HEK293 (cell line): Measurements from ENCODE around the gene TLE4.

Source experiments
- EGR2 ChIP-seq: fragments of 450-650 bp; formaldehyde crosslinking; IDR thresholded peaks from 2 replicates; pipeline ENCODE4 v1.5.1; 2016; ENCODE audit warnings: low read depth, missing biosample characterization, missing genetic modification characterization
- ELK4 ChIP-seq: IDR thresholded peaks from 2 replicates; pipeline ENCODE4 v1.6.1; 2011; ENCODE audit warnings: mild to moderate bottlenecking, low read depth, low read length, borderline replicate concordance
- GLI4 ChIP-seq: fragments of 450-650 bp; formaldehyde crosslinking; IDR thresholded peaks from 2 replicates; pipeline ENCODE4 v1.5.1; 2016; ENCODE audit warnings: missing biosample characterization, missing genetic modification characterization
- HOXA7 ChIP-seq: sonication (generic); formaldehyde crosslinking; IDR thresholded peaks from 2 replicates; pipeline ENCODE4 v1.8.1; 2022; ENCODE audit warnings: missing genetic modification reagents, borderline replicate concordance
- HOXC10 ChIP-seq: sonication (generic); formaldehyde crosslinking; IDR thresholded peaks from 2 replicates; pipeline ENCODE4 v1.8.1; 2023; ENCODE audit warnings: mild to moderate bottlenecking, missing genetic modification reagents
- IKZF3 ChIP-seq: fragments of 450-650 bp; IDR thresholded peaks from 2 replicates; pipeline ENCODE4 v1.5.0; 2018; ENCODE audit warnings: missing biosample characterization, mild to moderate bottlenecking, missing genetic modification characterization, moderate library complexity
- MYNN ChIP-seq: fragments of 450-650 bp; formaldehyde crosslinking; IDR thresholded peaks from 2 replicates; pipeline ENCODE4 v1.5.1; 2016; ENCODE audit warnings: missing biosample characterization, missing genetic modification characterization, borderline replicate concordance
- REPIN1 ChIP-seq: fragments of 450-650 bp; formaldehyde crosslinking; IDR thresholded peaks from 2 replicates; pipeline ENCODE4 v1.5.1; 2017; ENCODE audit warnings: missing biosample characterization, missing genetic modification characterization, low read depth
- TCF7L2 ChIP-seq: IDR thresholded peaks from 2 replicates; pipeline ENCODE4 v1.6.1; 2011; ENCODE audit warnings: low read depth, mild to moderate bottlenecking, inconsistent platforms, low read length, moderate library complexity, borderline replicate concordance
- TSHZ1 ChIP-seq: fragments of 450-650 bp; formaldehyde crosslinking; IDR thresholded peaks from 2 replicates; pipeline ENCODE4 v1.5.1; 2016; ENCODE audit warnings: missing biosample characterization, missing genetic modification characterization, borderline replicate concordance
- YY2 ChIP-seq: fragments of 450-650 bp; formaldehyde crosslinking; IDR thresholded peaks from 2 replicates; pipeline ENCODE4 v1.5.1; 2016; ENCODE audit warnings: missing biosample characterization, missing genetic modification characterization
- ZBTB20 ChIP-seq: fragments of 450-650 bp; formaldehyde crosslinking; IDR thresholded peaks from 2 replicates; pipeline ENCODE4 v1.5.1; 2016; ENCODE audit warnings: missing biosample characterization, missing genetic modification characterization
- ZNF121 ChIP-seq: fragments of 450-650 bp; formaldehyde crosslinking; IDR thresholded peaks from 2 replicates; pipeline ENCODE4 v1.5.1; 2016; ENCODE audit warnings: missing biosample characterization, missing genetic modification characterization
- ZNF132 ChIP-seq: fragments of 450-650 bp; formaldehyde crosslinking; IDR thresholded peaks from 2 replicates; pipeline ENCODE4 v1.5.1; 2017; ENCODE audit warnings: missing biosample characterization, missing genetic modification characterization, borderline replicate concordance
- ZNF16 ChIP-seq: fragments of 450-650 bp; formaldehyde crosslinking; IDR thresholded peaks from 2 replicates; pipeline ENCODE4 v1.5.1; 2016; ENCODE audit warnings: low read depth, missing biosample characterization, missing genetic modification characterization
- ZNF175 ChIP-seq: fragments of 450-650 bp; formaldehyde crosslinking; IDR thresholded peaks from 2 replicates; pipeline ENCODE4 v1.5.1; 2016; ENCODE audit warnings: missing biosample characterization, missing genetic modification characterization
- ZNF223 ChIP-seq: fragments of 450-650 bp; formaldehyde crosslinking; IDR thresholded peaks from 2 replicates; pipeline ENCODE4 v1.5.1; 2016; ENCODE audit warnings: missing biosample characterization, missing genetic modification characterization
- ZNF24 ChIP-seq: fragments of 450-650 bp; formaldehyde crosslinking; IDR thresholded peaks from 2 replicates; pipeline ENCODE4 v1.5.1; 2016; ENCODE audit warnings: missing biosample characterization, missing genetic modification characterization
- ZNF248 ChIP-seq: fragments of 450-650 bp; formaldehyde crosslinking; IDR thresholded peaks from 2 replicates; pipeline ENCODE4 v1.5.1; 2017; ENCODE audit warnings: missing biosample characterization, missing genetic modification characterization
- ZNF274 ChIP-seq, 2 experiments: fragments of 200-500 bp in 1 of 2; fragments of 450-650 bp in 1 of 2; sonication (Bioruptor generic) in 1 of 2; formaldehyde crosslinking in 1 of 2; IDR thresholded peaks; 2 replicates each; pipeline versions ENCODE4 v1.5.1 to v1.6.1; 2014 to 2016; ENCODE audit warnings: borderline replicate concordance in 1 of 2, inconsistent platforms in 1 of 2, low read length in 1 of 2, missing biosample characterization in 1 of 2, missing genetic modification characterization in 1 of 2
- ZNF366 ChIP-seq: fragments of 450-650 bp; formaldehyde crosslinking; conservative IDR thresholded peaks from 2 replicates; pipeline ENCODE4 v1.5.1; 2016; ENCODE audit warnings: missing biosample characterization, missing genetic modification characterization
- ZNF391 ChIP-seq: fragments of 450-650 bp; formaldehyde crosslinking; IDR thresholded peaks from 2 replicates; pipeline ENCODE4 v1.5.1; 2016; ENCODE audit warnings: low read depth, missing biosample characterization, missing genetic modification characterization, borderline replicate concordance
- ZNF394 ChIP-seq: fragments of 450-650 bp; formaldehyde crosslinking; IDR thresholded peaks from 2 replicates; pipeline ENCODE4 v1.5.1; 2016; ENCODE audit warnings: missing biosample characterization, missing genetic modification characterization, mild to moderate bottlenecking, moderate library complexity, borderline replicate concordance
- ZNF48 ChIP-seq: fragments of 450-650 bp; formaldehyde crosslinking; IDR thresholded peaks from 2 replicates; pipeline ENCODE4 v1.5.1; 2016; ENCODE audit warnings: missing biosample characterization, missing genetic modification characterization
- ZNF600 ChIP-seq: fragments of 450-650 bp; formaldehyde crosslinking; IDR thresholded peaks from 2 replicates; pipeline ENCODE4 v1.5.1; 2016; ENCODE audit warnings: missing biosample characterization, missing genetic modification characterization
- ZNF692 ChIP-seq: fragments of 450-650 bp; formaldehyde crosslinking; IDR thresholded peaks from 2 replicates; pipeline ENCODE4 v1.5.1; 2016; ENCODE audit warnings: missing biosample characterization, missing genetic modification characterization
- ZNF776 ChIP-seq: fragments of 450-650 bp; formaldehyde crosslinking; IDR thresholded peaks from 2 replicates; pipeline ENCODE4 v1.5.0; 2017; ENCODE audit warnings: missing biosample characterization, missing genetic modification characterization, borderline replicate concordance
- ZSCAN5A ChIP-seq: fragments of 450-650 bp; formaldehyde crosslinking; IDR thresholded peaks from 2 replicates; pipeline ENCODE4 v1.5.1; 2016; ENCODE audit warnings: missing biosample characterization, missing genetic modification characterization

TLE4 gene

GRCh38 chr9:79686381-79687130, 114.8 kb downstream of the TLE4 start (continued):
- TF ChIP-seq ZNF132 (tag by site-specific recombination) (no peak), ZNF391 (tag by site-specific recombination) (no peak), ZNF692 (tag by site-specific recombination) (no peak), ZNF121 (tag by site-specific recombination) (no peak), EGR2 (no peak), ZNF776 (tag by site-specific recombination) (no peak), ZNF24 (tag by site-specific recombination) (no peak), ZSCAN5A (tag by site-specific recombination) (no peak), ZNF366 (peak; percentile 49; the same call in 1 of the 2 replicates), YY2 (no peak), ZNF248 (tag by site-specific recombination) (no peak), REPIN1 (tag by site-specific recombination) (no peak), ZNF600 (tag by site-specific recombination) (0 out of 2 replicates have a peak, but pooled peaks have one; percentile 36), HOXA7 (CRISPR knock-in tag) (no peak), ZNF274 (IDR thresholded peaks at IDR 0.05; ENCODE audit: low read length) (no peak), ZNF274 (tag by site-specific recombination; IDR thresholded peaks at IDR 0.05; ENCODE audit: borderline replicate concordance) (no peak), ZBTB20 (tag by site-specific recombination) (peak; percentile 69), MYNN (tag by site-specific recombination) (no peak), ZNF223 (tag by site-specific recombination) (no peak), GLI4 (tag by site-specific recombination) (no peak), TCF7L2 (peak; percentile 33; the same call in 1 of the 2 replicates), ZNF394 (tag by site-specific recombination) (no peak), IKZF3 (no peak), ZNF16 (tag by site-specific recombination) (no peak), ZNF48 (tag by site-specific recombination) (no peak), HOXC10 (CRISPR knock-in tag) (no peak), ZNF175 (no peak), TSHZ1 (no peak), ELK4 (no peak)
